NCI-H2171 treated with DMSO at 0.1 percent for 48 hours (cell line): ENCODE results near the gene TCEAL3.
A peak's percentile ranks its signal among the peaks of the same experiment; 100 is the strongest.
"Not testable (repeated sequence)": the region's sequence is repeated elsewhere in the genome, so short reads cannot be mapped to it uniquely, and the experiment has no call there.

Experiments used
- DNase-seq: peaks from one replicate; lab custom pipeline; 2025; lab: John Stamatoyannopoulos, UW

TCEAL3 gene

GRCh38 chrX:103626855-103627254 lies 19.1 kb downstream of the TCEAL3 start:
- no peak for DNase-seq

- peak; percentile 63 for DNase-seq
Observed at GRCh38 chrX:103628386-103629317, 20.9 kb downstream of the TCEAL3 start, which contains the start of gene TCEAL1. Gene TCEAL1, plus strand, starts transcription at chrX:103628975. Its CDS starts 942 bp downstream, at chrX:103629917.

- DNase-seq = peak; percentile 66
Observed at GRCh38 chrX:103629318-103630170, 21.8 kb downstream of the TCEAL3 start.

GRCh38 chrX:103630171-103630511 lies 22.4 kb downstream of the TCEAL3 start:
- no peak for DNase-seq

- DNase-seq = no peak
Observed at GRCh38 chrX:103631145-103631544, 23.4 kb downstream of the TCEAL3 start.

GRCh38 chrX:103635436-103635835 lies 27.7 kb downstream of the TCEAL3 start:
- DNase-seq = no peak

- DNase-seq = no peak
Observed at GRCh38 chrX:103637604-103638338, 30.0 kb downstream of the TCEAL3 start.

- not testable (repeated sequence) for DNase-seq
Observed at GRCh38 chrX:103638479-103639346, 30.9 kb downstream of the TCEAL3 start.

GRCh38 chrX:103640401-103641155 lies 32.8 kb downstream of the TCEAL3 start:
- DNase-seq = no peak

GRCh38 chrX:103644125-103644524 lies 36.4 kb downstream of the TCEAL3 start:
- no peak for DNase-seq

- no peak for DNase-seq
Observed at GRCh38 chrX:103647630-103648029, 39.9 kb downstream of the TCEAL3 start.

GRCh38 chrX:103651151-103651773 lies 43.5 kb downstream of the TCEAL3 start:
- DNase-seq = no peak

- DNase-seq = not testable (repeated sequence)
Observed at GRCh38 chrX:103655230-103656000, 47.7 kb downstream of the TCEAL3 start.

GRCh38 chrX:103656617-103657016 lies 48.9 kb downstream of the TCEAL3 start:
- DNase-seq = no peak

GRCh38 chrX:103657066-103657465 lies 49.3 kb downstream of the TCEAL3 start:
- not testable (repeated sequence) for DNase-seq

- no peak for DNase-seq
Observed at GRCh38 chrX:103658681-103659433, 51.1 kb downstream of the TCEAL3 start.

- DNase-seq = not testable (repeated sequence)
Observed at GRCh38 chrX:103659460-103659859, 51.7 kb downstream of the TCEAL3 start.
